Measurements from ENCODE around the gene MAML3.

The MAML3 gene

GRCh38 chr4:140154572-140154891, 548 bp upstream of the MAML3 start:
- DNase-seq, result no peak

GRCh38 chr4:140153419-140153717, 616 bp downstream of the MAML3 start:
- DNase-seq, result no peak

GRCh38 chr4:140152751-140153418, 1.1 kb downstream of the MAML3 start:
- no peak for DNase-seq

GRCh38 chr4:140152013-140152703, 1.8 kb downstream of the MAML3 start:
- no peak for DNase-seq

- DNase-seq, result peak; percentile 77
Measured at GRCh38 chr4:140151699-140152012, 2.3 kb downstream of the MAML3 start.

GRCh38 chr4:140150886-140151698, 2.9 kb downstream of the MAML3 start:
- peak; percentile 37 for DNase-seq

- no peak for DNase-seq
Measured at GRCh38 chr4:140150636-140150885, 3.4 kb downstream of the MAML3 start.

- DNase-seq, result no peak
Measured at GRCh38 chr4:140149846-140150635, 3.9 kb downstream of the MAML3 start.

- no peak for DNase-seq
Measured at GRCh38 chr4:140144050-140144449, 9.9 kb downstream of the MAML3 start.

GRCh38 chr4:140141210-140141835, 12.7 kb downstream of the MAML3 start:
- no peak for DNase-seq

- DNase-seq, result no peak
Measured at GRCh38 chr4:140140566-140140965, 13.4 kb downstream of the MAML3 start.

GRCh38 chr4:140138428-140138827, 15.6 kb downstream of the MAML3 start:
- no peak for DNase-seq

- no peak for DNase-seq
Measured at GRCh38 chr4:140137671-140138070, 16.3 kb downstream of the MAML3 start.

- no peak for DNase-seq
Measured at GRCh38 chr4:140136509-140136908, 17.5 kb downstream of the MAML3 start.

- DNase-seq, result peak; percentile 82
Measured at GRCh38 chr4:140135529-140136088, 18.4 kb downstream of the MAML3 start.

- DNase-seq, result no peak
Measured at GRCh38 chr4:140134746-140135425, 19.1 kb downstream of the MAML3 start.

- no peak for DNase-seq
Measured at GRCh38 chr4:140133576-140133975, 20.4 kb downstream of the MAML3 start.

- no peak for DNase-seq
Measured at GRCh38 chr4:140131675-140132229, 22.2 kb downstream of the MAML3 start.

- no peak for DNase-seq
Measured at GRCh38 chr4:140130677-140131076, 23.3 kb downstream of the MAML3 start.

GRCh38 chr4:140127422-140127821, 26.6 kb downstream of the MAML3 start:
- no peak for DNase-seq

- DNase-seq, result no peak
Measured at GRCh38 chr4:140126261-140126660, 27.7 kb downstream of the MAML3 start.

GRCh38 chr4:140125374-140125773, 28.6 kb downstream of the MAML3 start:
- DNase-seq, result no peak

Measured in NCI-H524 treated with DMSO at 0.1 percent for 48 hours (cell line).